SK-N-SH treated with all-trans-retinoic acid at 6 μM for 48 hours (cell line): ENCODE data around the gene GRM7.

ENCODE experiments used
- ATAC-seq: fragments of 200-7000 bp; cut with Tn5 transposase; 3 replicates; pipeline ENCODE4 v1.9.1; 2020; ENCODE audit warnings: mild to moderate bottlenecking, moderate library complexity
- BACH2 ChIP-seq: fragments of 250-450 bp; sonication (Bioruptor Pico); IDR thresholded peaks from 2 replicates; pipeline ENCODE4 v1.9.0; 2021; ENCODE audit warnings: mild to moderate bottlenecking, borderline replicate concordance
- CSDC2 ChIP-seq: fragments of 250-450 bp; sonication (Bioruptor Pico); IDR thresholded peaks from 2 replicates; pipeline ENCODE4 v1.5.0; 2020; ENCODE audit warnings: mild to moderate bottlenecking, moderate library complexity
- CSRNP3 ChIP-seq: fragments of 250-450 bp; sonication (Bioruptor Pico); IDR thresholded peaks from 2 replicates; pipeline ENCODE4 v1.5.1; 2021; ENCODE audit warnings: mild to moderate bottlenecking, moderate library complexity
- ESRRG ChIP-seq: fragments of 250-450 bp; sonication (Bioruptor Pico); IDR thresholded peaks from 2 replicates; pipeline ENCODE4 v1.6.1; 2021; ENCODE audit warnings: mild to moderate bottlenecking
- GLIS3 ChIP-seq: fragments of 250-450 bp; sonication (Bioruptor Pico); IDR thresholded peaks from 2 replicates; pipeline ENCODE4 v1.5.0; 2020; ENCODE audit warnings: mild to moderate bottlenecking, moderate library complexity
- ISL1 ChIP-seq: fragments of 250-450 bp; sonication (Bioruptor Pico); IDR thresholded peaks from 2 replicates; pipeline ENCODE4 v2.1.2; 2022; ENCODE audit warnings: mild to moderate bottlenecking, moderate library complexity
- OSR1 ChIP-seq: fragments of 250-450 bp; sonication (Bioruptor Pico); IDR thresholded peaks from 2 replicates; pipeline ENCODE4 v1.8.0; 2022; ENCODE audit warnings: moderate library complexity, mild to moderate bottlenecking, inconsistent platforms
- PPARA ChIP-seq: fragments of 250-450 bp; sonication (Bioruptor Pico); IDR thresholded peaks from 2 replicates; pipeline ENCODE4 v1.5.0; 2020; ENCODE audit warnings: mild to moderate bottlenecking, borderline replicate concordance
- RARB ChIP-seq: fragments of 250-450 bp; sonication (Bioruptor Pico); IDR thresholded peaks from 2 replicates; pipeline ENCODE4 v1.8.0; 2021; ENCODE audit warnings: mild to moderate bottlenecking, moderate library complexity
- SNAI2 ChIP-seq: fragments of 250-450 bp; sonication (Bioruptor Pico); IDR thresholded peaks from 2 replicates; pipeline ENCODE4 v1.5.0; 2020; ENCODE audit warnings: mild to moderate bottlenecking, moderate library complexity
- TCF4 ChIP-seq: fragments of 250-450 bp; sonication (Bioruptor Pico); IDR thresholded peaks from 2 replicates; pipeline ENCODE4 v1.8.0; 2021; ENCODE audit warnings: mild to moderate bottlenecking, moderate library complexity, borderline replicate concordance
- TOX ChIP-seq: fragments of 250-450 bp; sonication (Bioruptor Pico); IDR thresholded peaks from 2 replicates; pipeline ENCODE4 v1.8.0; 2021; ENCODE audit warnings: mild to moderate bottlenecking, moderate library complexity, borderline replicate concordance
- ZFP3 ChIP-seq: fragments of 250-450 bp; sonication (Bioruptor Pico); IDR thresholded peaks from 2 replicates; pipeline ENCODE4 v1.5.0; 2020; ENCODE audit warnings: mild to moderate bottlenecking, moderate library complexity
- ZFP30 ChIP-seq: fragments of 450-650 bp; formaldehyde crosslinking; IDR thresholded peaks from 2 replicates; pipeline ENCODE4 v1.5.0; 2022; ENCODE audit warnings: mild to moderate bottlenecking, moderate library complexity
- ZNF565 ChIP-seq: fragments of 450-650 bp; formaldehyde crosslinking; conservative IDR thresholded peaks from 2 replicates; pipeline ENCODE4 v1.5.0; 2020; ENCODE audit warnings: low read depth, mild to moderate bottlenecking, moderate library complexity
- ZNF70 ChIP-seq: fragments of 450-650 bp; formaldehyde crosslinking; IDR thresholded peaks from 2 replicates; pipeline ENCODE4 v1.5.0; 2020; ENCODE audit warnings: mild to moderate bottlenecking, moderate library complexity
- ZNF8 ChIP-seq: fragments of 450-650 bp; formaldehyde crosslinking; IDR thresholded peaks from 2 replicates; pipeline ENCODE4 v1.5.0; 2020; ENCODE audit warnings: mild to moderate bottlenecking, moderate library complexity
- TF ChIP-seq, protein P1 (sequence below): fragments of 250-450 bp; sonication (Bioruptor Pico); IDR thresholded peaks from 2 replicates; pipeline ENCODE4 v1.5.0; 2020; ENCODE audit warnings: mild to moderate bottlenecking, moderate library complexity
- TF ChIP-seq, protein P2 (sequence below): fragments of 250-450 bp; sonication (Bioruptor Pico); IDR thresholded peaks from 2 replicates; pipeline ENCODE4 v1.8.0; 2021; ENCODE audit warnings: low read depth, mild to moderate bottlenecking, moderate library complexity, borderline replicate concordance
- TF ChIP-seq, protein P3 (sequence below): fragments of 250-450 bp; sonication (Bioruptor Pico); IDR thresholded peaks from 2 replicates; pipeline ENCODE4 v1.5.1; 2020; ENCODE audit warnings: low read depth, mild to moderate bottlenecking, moderate library complexity

The GRM7 gene

DNA sequence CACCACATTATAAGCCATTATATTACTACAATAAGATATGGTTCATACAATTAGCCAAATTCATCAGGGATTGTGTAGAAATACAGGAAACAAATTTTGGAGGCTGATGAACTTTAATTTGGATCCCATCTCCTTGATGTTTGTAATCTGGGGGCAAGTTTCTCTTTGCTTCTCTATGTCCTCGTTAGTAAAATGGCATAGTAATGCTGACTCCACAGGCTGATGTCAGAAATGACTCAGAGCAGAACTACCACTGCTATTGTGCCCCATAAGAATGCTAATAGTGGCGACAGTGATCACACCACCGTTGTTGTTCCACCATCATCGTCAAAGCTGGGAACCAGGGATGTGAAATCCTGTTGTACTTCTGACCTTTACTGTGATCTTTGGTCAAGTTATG lies 918.4 kb downstream of the GRM7 start:
- ATAC-seq: no peak
- TF ChIP-seq, protein P1, sequence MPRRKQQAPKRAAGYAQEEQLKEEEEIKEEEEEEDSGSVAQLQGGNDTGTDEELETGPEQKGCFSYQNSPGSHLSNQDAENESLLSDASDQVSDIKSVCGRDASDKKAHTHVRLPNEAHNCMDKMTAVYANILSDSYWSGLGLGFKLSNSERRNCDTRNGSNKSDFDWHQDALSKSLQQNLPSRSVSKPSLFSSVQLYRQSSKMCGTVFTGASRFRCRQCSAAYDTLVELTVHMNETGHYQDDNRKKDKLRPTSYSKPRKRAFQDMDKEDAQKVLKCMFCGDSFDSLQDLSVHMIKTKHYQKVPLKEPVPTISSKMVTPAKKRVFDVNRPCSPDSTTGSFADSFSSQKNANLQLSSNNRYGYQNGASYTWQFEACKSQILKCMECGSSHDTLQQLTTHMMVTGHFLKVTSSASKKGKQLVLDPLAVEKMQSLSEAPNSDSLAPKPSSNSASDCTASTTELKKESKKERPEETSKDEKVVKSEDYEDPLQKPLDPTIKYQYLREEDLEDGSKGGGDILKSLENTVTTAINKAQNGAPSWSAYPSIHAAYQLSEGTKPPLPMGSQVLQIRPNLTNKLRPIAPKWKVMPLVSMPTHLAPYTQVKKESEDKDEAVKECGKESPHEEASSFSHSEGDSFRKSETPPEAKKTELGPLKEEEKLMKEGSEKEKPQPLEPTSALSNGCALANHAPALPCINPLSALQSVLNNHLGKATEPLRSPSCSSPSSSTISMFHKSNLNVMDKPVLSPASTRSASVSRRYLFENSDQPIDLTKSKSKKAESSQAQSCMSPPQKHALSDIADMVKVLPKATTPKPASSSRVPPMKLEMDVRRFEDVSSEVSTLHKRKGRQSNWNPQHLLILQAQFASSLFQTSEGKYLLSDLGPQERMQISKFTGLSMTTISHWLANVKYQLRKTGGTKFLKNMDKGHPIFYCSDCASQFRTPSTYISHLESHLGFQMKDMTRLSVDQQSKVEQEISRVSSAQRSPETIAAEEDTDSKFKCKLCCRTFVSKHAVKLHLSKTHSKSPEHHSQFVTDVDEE (CRISPR knock-in tag): no peak
- no peak for TF ChIP-seq ZFP30 (CRISPR knock-in tag)
- no peak for TF ChIP-seq CSDC2 (CRISPR knock-in tag)
- no peak for TF ChIP-seq ZNF8
- TF ChIP-seq, protein P2, sequence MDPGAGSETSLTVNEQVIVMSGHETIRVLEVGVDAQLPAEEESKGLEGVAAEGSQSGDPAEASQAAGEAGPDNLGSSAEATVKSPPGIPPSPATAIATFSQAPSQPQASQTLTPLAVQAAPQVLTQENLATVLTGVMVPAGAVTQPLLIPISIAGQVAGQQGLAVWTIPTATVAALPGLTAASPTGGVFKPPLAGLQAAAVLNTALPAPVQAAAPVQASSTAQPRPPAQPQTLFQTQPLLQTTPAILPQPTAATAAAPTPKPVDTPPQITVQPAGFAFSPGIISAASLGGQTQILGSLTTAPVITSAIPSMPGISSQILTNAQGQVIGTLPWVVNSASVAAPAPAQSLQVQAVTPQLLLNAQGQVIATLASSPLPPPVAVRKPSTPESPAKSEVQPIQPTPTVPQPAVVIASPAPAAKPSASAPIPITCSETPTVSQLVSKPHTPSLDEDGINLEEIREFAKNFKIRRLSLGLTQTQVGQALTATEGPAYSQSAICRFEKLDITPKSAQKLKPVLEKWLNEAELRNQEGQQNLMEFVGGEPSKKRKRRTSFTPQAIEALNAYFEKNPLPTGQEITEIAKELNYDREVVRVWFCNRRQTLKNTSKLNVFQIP (CRISPR knock-in tag): no peak
- no peak for TF ChIP-seq OSR1 (CRISPR knock-in tag)
- no peak for TF ChIP-seq PPARA (CRISPR knock-in tag)
- no peak for TF ChIP-seq ISL1 (CRISPR knock-in tag)
- TF ChIP-seq GLIS3 (CRISPR knock-in tag): no peak
- TF ChIP-seq BACH2 (CRISPR knock-in tag): no peak
- TF ChIP-seq, protein P3, sequence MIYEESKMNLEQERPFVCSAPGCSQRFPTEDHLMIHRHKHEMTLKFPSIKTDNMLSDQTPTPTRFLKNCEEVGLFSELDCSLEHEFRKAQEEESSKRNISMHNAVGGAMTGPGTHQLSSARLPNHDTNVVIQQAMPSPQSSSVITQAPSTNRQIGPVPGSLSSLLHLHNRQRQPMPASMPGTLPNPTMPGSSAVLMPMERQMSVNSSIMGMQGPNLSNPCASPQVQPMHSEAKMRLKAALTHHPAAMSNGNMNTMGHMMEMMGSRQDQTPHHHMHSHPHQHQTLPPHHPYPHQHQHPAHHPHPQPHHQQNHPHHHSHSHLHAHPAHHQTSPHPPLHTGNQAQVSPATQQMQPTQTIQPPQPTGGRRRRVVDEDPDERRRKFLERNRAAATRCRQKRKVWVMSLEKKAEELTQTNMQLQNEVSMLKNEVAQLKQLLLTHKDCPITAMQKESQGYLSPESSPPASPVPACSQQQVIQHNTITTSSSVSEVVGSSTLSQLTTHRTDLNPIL: no peak

DNA sequence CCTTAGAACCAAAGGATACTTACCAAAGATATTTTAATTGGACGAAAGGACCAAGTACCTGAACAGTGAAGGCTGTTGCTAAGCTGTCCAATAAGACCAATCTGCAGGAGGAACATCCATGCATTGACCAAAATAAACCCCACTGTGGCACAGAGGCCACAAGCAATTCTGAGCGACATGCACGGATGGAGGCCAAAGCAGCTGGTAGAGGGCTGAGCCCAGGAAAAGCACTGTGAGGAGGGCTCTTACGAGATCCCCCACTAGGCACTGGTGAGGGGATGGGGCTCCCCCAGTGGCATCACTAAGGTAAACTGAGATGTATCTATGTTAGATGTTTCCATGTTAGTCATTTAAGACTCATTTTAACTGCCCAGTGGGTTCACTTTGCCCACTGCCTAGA lies 920.5 kb downstream of the GRM7 start:
- TF ChIP-seq ZFP30 (CRISPR knock-in tag) (no peak), TOX (CRISPR knock-in tag) (no peak), RARB (CRISPR knock-in tag) (no peak), TCF4 (no peak), ZNF8 (no peak), BACH2 (CRISPR knock-in tag) (no peak), GLIS3 (CRISPR knock-in tag) (no peak), CSRNP3 (CRISPR knock-in tag) (no peak), OSR1 (CRISPR knock-in tag) (no peak), ZFP3 (CRISPR knock-in tag) (no peak), ZNF70 (no peak), SNAI2 (CRISPR knock-in tag) (no peak), ZNF565 (CRISPR knock-in tag) (no peak), ESRRG (no peak), PPARA (CRISPR knock-in tag) (no peak), ISL1 (CRISPR knock-in tag) (no peak)
- TF ChIP-seq, protein P2 (CRISPR knock-in tag): no peak

GRCh38 chr3:7787871-7788828 lies 927.2 kb downstream of the GRM7 start:
- no peak for TF ChIP-seq ZFP30 (CRISPR knock-in tag)
- no peak for TF ChIP-seq ESRRG
- no peak for TF ChIP-seq ZNF565 (CRISPR knock-in tag)
- no peak for TF ChIP-seq SNAI2 (CRISPR knock-in tag)
- TF ChIP-seq, protein P1 (CRISPR knock-in tag): no peak
- TF ChIP-seq ZNF8: no peak
- TF ChIP-seq ZFP3 (CRISPR knock-in tag): no peak
- no peak for TF ChIP-seq ISL1 (CRISPR knock-in tag)
- ATAC-seq: no peak

More for the DNA sequence above, 920.5 kb downstream of the GRM7 start:
- ATAC-seq: no peak
